ENCODE data around the gene TTYH3. TPM values are rescaled to one million over a fixed set of nuclear protein-coding genes. Genes with fewer than 3 reads are reported as not detected.
A peak's percentile ranks its signal among the peaks of the same experiment; 100 is the strongest.

The TTYH3 gene
- total and polyA plus RNA-seq, 9 of the 15 experiments (the other 6 are each of a cell fraction or from before 2014, with no cell fraction given), result 0.01 to 5.5 (median 1.1) TPM

DNA sequence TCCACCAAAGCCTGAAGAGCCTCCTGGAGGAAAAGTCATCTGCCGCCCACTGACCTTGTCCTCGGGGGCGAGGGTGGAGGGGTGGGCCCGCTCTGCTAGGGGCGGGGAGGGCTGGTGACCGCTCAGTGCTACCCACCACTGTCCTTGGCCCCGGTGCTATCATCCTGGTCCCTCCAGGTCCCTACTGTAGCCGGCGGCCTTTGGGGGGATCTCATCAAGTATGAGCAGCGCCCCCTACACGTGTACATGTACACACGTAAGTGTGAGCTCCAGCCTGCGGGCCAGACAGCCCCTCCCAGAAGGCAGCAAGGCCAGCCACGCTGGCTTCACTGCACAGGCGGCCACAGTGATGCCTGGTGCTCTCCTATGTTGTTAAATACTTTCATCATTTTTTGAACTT is 19.6 kb downstream of the TTYH3 start (continued):
- TF ChIP-seq, protein P1, sequence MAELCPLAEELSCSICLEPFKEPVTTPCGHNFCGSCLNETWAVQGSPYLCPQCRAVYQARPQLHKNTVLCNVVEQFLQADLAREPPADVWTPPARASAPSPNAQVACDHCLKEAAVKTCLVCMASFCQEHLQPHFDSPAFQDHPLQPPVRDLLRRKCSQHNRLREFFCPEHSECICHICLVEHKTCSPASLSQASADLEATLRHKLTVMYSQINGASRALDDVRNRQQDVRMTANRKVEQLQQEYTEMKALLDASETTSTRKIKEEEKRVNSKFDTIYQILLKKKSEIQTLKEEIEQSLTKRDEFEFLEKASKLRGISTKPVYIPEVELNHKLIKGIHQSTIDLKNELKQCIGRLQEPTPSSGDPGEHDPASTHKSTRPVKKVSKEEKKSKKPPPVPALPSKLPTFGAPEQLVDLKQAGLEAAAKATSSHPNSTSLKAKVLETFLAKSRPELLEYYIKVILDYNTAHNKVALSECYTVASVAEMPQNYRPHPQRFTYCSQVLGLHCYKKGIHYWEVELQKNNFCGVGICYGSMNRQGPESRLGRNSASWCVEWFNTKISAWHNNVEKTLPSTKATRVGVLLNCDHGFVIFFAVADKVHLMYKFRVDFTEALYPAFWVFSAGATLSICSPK (IDR thresholded peaks at IDR 0.05; ENCODE audit: borderline replicate concordance), result no peak
- no peak for TF ChIP-seq MYNN (IDR thresholded peaks at IDR 0.05)
- no peak for TF ChIP-seq MYNN (CRISPR knock-in tag; IDR thresholded peaks at IDR 0.05)
- TF ChIP-seq MYC (IDR thresholded peaks at IDR 0.05; ENCODE audit: low read depth, low read length), result peak; percentile 45; the same call in 1 of the 2 replicates
- no peak for TF ChIP-seq MYC (CRISPR knock-in tag; IDR thresholded peaks at IDR 0.05; ENCODE audit: borderline replicate concordance, low read depth)
- TF ChIP-seq, protein P2, sequence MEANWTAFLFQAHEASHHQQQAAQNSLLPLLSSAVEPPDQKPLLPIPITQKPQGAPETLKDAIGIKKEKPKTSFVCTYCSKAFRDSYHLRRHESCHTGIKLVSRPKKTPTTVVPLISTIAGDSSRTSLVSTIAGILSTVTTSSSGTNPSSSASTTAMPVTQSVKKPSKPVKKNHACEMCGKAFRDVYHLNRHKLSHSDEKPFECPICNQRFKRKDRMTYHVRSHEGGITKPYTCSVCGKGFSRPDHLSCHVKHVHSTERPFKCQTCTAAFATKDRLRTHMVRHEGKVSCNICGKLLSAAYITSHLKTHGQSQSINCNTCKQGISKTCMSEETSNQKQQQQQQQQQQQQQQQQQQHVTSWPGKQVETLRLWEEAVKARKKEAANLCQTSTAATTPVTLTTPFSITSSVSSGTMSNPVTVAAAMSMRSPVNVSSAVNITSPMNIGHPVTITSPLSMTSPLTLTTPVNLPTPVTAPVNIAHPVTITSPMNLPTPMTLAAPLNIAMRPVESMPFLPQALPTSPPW (CRISPR knock-in tag; IDR thresholded peaks at IDR 0.05), result peak; percentile 26; the same call in 1 of the 2 replicates
- TF ChIP-seq RAD21 (CRISPR knock-in tag; conservative IDR thresholded peaks at IDR 0.05 in 1 of 2, IDR thresholded peaks at IDR 0.05 in 1 of 2), result peak in 1 of 2 experiments; percentile 26; a peak in 1 of 4 replicates
- TF ChIP-seq HDAC1 (IDR thresholded peaks at IDR 0.05), result no peak
- TF ChIP-seq CREM (IDR thresholded peaks at IDR 0.05; ENCODE audit: low read depth), result peak; percentile 45; the same call in 1 of the 2 replicates
- TF ChIP-seq RBM22 (IDR thresholded peaks at IDR 0.05; ENCODE audit: low read depth, low read length, poor library complexity, severe bottlenecking), result no peak
- TF ChIP-seq ZNF133 (CRISPR knock-in tag; IDR thresholded peaks at IDR 0.05), result no peak
- 0 out of 2 replicates have a peak, but pooled peaks have one; percentile 9 for TF ChIP-seq SMC3 (conservative IDR thresholded peaks at IDR 0.05; ENCODE audit: insufficient read depth, low read depth, low read length)
- no peak for TF ChIP-seq ZNF431 (CRISPR knock-in tag; IDR thresholded peaks at IDR 0.05)
- no peak for TF ChIP-seq TCF7L2 (IDR thresholded peaks at IDR 0.05; ENCODE audit: low read depth, low read length)
- TF ChIP-seq, protein P3, sequence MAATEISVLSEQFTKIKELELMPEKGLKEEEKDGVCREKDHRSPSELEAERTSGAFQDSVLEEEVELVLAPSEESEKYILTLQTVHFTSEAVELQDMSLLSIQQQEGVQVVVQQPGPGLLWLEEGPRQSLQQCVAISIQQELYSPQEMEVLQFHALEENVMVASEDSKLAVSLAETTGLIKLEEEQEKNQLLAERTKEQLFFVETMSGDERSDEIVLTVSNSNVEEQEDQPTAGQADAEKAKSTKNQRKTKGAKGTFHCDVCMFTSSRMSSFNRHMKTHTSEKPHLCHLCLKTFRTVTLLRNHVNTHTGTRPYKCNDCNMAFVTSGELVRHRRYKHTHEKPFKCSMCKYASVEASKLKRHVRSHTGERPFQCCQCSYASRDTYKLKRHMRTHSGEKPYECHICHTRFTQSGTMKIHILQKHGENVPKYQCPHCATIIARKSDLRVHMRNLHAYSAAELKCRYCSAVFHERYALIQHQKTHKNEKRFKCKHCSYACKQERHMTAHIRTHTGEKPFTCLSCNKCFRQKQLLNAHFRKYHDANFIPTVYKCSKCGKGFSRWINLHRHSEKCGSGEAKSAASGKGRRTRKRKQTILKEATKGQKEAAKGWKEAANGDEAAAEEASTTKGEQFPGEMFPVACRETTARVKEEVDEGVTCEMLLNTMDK (IDR thresholded peaks at IDR 0.05; ENCODE audit: borderline replicate concordance, insufficient read depth, low read depth, low read length, poor library complexity, severe bottlenecking), result peak; percentile 56
- TF ChIP-seq ATF1 (CRISPR knock-in tag; IDR thresholded peaks at IDR 0.05), result no peak
- no peak for TF ChIP-seq ATF1 (tag; IDR thresholded peaks at IDR 0.05)
- no peak for TF ChIP-seq KAT2B (IDR thresholded peaks at IDR 0.05; ENCODE audit: low read depth, low read length)
- TF ChIP-seq, protein P4, sequence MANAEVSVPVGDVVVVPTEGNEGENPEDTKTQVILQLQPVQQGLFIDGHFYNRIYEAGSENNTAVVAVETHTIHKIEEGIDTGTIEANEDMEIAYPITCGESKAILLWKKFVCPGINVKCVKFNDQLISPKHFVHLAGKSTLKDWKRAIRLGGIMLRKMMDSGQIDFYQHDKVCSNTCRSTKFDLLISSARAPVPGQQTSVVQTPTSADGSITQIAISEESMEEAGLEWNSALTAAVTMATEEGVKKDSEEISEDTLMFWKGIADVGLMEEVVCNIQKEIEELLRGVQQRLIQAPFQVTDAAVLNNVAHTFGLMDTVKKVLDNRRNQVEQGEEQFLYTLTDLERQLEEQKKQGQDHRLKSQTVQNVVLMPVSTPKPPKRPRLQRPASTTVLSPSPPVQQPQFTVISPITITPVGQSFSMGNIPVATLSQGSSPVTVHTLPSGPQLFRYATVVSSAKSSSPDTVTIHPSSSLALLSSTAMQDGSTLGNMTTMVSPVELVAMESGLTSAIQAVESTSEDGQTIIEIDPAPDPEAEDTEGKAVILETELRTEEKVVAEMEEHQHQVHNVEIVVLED (CRISPR knock-in tag; IDR thresholded peaks at IDR 0.05), result no peak
- TF ChIP-seq, protein P5, sequence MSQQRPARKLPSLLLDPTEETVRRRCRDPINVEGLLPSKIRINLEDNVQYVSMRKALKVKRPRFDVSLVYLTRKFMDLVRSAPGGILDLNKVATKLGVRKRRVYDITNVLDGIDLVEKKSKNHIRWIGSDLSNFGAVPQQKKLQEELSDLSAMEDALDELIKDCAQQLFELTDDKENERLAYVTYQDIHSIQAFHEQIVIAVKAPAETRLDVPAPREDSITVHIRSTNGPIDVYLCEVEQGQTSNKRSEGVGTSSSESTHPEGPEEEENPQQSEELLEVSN (IDR thresholded peaks at IDR 0.05; ENCODE audit: borderline replicate concordance in 1 of 2, extremely low read depth in 1 of 2, insufficient read depth in 1 of 2, insufficient read length in 1 of 2, low read depth in 1 of 2, low read length in 1 of 2, poor library complexity in 1 of 2, severe bottlenecking in 1 of 2), result no peak
